ENCODE results near the gene NDUFA7.

NDUFA7 gene

DNA sequence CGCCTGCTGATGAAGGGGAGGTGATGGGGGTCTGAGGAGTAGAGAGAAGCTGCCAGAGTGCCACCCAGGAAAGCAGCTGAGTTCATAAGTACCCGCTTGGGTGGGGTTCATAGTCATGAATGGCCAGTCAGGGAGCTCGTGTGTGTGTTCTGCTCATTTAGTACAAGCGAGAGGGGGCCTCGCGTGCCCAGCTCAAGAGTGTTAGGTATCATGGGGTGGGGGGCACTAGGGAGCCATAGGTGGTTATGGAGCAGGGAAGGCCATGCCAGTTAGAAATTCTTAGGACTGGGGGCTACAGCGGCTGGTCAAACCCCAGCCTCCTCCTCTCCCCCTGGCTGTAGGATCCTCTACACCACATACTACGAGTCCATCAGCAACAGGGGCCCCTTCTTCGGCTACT lies 59.8 kb downstream of the NDUFA7 start:
- DNase-seq: no peak

Measured in NCI-H1930 (cell line).